SIG-M5 (cell line): Measurements from ENCODE around the gene TGM6.
A peak's percentile ranks its signal among the peaks of the same experiment; 100 is the strongest.

Experiments
- DNase-seq: peaks from one replicate; lab custom pipeline; 2025; lab: John Stamatoyannopoulos, UW

The TGM6 gene

GRCh38 chr20:2455771-2456497 is 75.2 kb downstream of the TGM6 start:
- no peak for DNase-seq

GRCh38 chr20:2458919-2459499 is 78.3 kb downstream of the TGM6 start:
- DNase-seq, result no peak

- DNase-seq, result no peak
Measured at GRCh38 chr20:2459981-2460751, 79.5 kb downstream of the TGM6 start.

GRCh38 chr20:2460752-2461424 is 80.2 kb downstream of the TGM6 start:
- DNase-seq, result no peak

GRCh38 chr20:2462484-2462883 is 81.8 kb downstream of the TGM6 start:
- DNase-seq, result no peak

GRCh38 chr20:2463616-2464365 is 83.1 kb downstream of the TGM6 start:
- no peak for DNase-seq

- DNase-seq, result no peak
Measured at GRCh38 chr20:2465100-2465499, 84.4 kb downstream of the TGM6 start.

GRCh38 chr20:2467412-2467811 is 86.7 kb downstream of the TGM6 start:
- no peak for DNase-seq

GRCh38 chr20:2468581-2469407 is 88.1 kb downstream of the TGM6 start:
- DNase-seq, result no peak

- DNase-seq, result no peak
Measured at GRCh38 chr20:2469991-2470422, 89.3 kb downstream of the TGM6 start.

GRCh38 chr20:2470423-2471193 is 89.9 kb downstream of the TGM6 start, which contains the start of gene SNRPB:
Gene SNRPB, minus strand, starts transcription at chr20:2470789. Its CDS starts 99 bp downstream, at chr20:2470690.
- peak; percentile 99 for DNase-seq

- DNase-seq, result no peak
Measured at GRCh38 chr20:2473516-2473915, 92.8 kb downstream of the TGM6 start.

GRCh38 chr20:2475850-2476741 is 95.4 kb downstream of the TGM6 start:
- DNase-seq, result no peak

- no peak for DNase-seq
Measured at GRCh38 chr20:2476742-2477615, 96.3 kb downstream of the TGM6 start.

- DNase-seq, result no peak
Measured at GRCh38 chr20:2480381-2480780, 99.7 kb downstream of the TGM6 start.
